CD14-positive monocyte (primary cell): ENCODE data around the gene DBN1. TPM values are rescaled to one million over a fixed set of nuclear protein-coding genes. Genes with fewer than 3 reads are reported as not detected.
A peak's percentile ranks its signal among the peaks of the same experiment; 100 is the strongest.

Experiments
- DNase-seq, 3 donors: peaks; one replicate each; pipeline ENCODE4 v3.0.0-alpha.2; 2011 to 2022
- H2AFZ ChIP-seq: 2 replicates; pipeline ENCODE4 v1.6.0; 2012; ENCODE audit warnings: mild to moderate bottlenecking, low read depth, low read length, inconsistent platforms; ENCODE audit not compliant: insufficient read depth, poor library complexity, severe bottlenecking
- H3K27ac ChIP-seq, 2 donors: 1 replicate in 1 of 2; 2 replicates in 1 of 2; pipeline ENCODE4 v1.5.1; 2012 to 2013; ENCODE audit warnings: low read length in 2 of 2, control low read depth in 1 of 2, inconsistent platforms in 1 of 2, low read depth in 1 of 2, mild to moderate bottlenecking in 1 of 2
- H3K27me3 ChIP-seq, 2 donors: one replicate each; pipeline versions ENCODE4 v1.6.0 to v1.6.1; 2011 to 2013; ENCODE audit warnings: low read length in 2 of 2; ENCODE audit not compliant: control insufficient read depth in 2 of 2, insufficient read depth in 2 of 2
- H3K36me3 ChIP-seq, 2 donors: replicated peaks in 1 of 2; 1 replicate in 1 of 2; 2 replicates in 1 of 2; pipeline versions ENCODE4 v1.5.1 to v1.6.1; 2012 to 2013; ENCODE audit warnings: low read length in 2 of 2, control low read depth in 1 of 2, inconsistent platforms in 1 of 2, mild to moderate bottlenecking in 1 of 2; ENCODE audit not compliant: insufficient read depth in 2 of 2, control insufficient read depth in 1 of 2
- H3K4me1 ChIP-seq, 2 donors: 1 replicate in 1 of 2; 2 replicates in 1 of 2; pipeline versions ENCODE4 v1.5.1 to v1.6.1; 2012 to 2013; ENCODE audit warnings: low read length in 2 of 2, control low read depth in 1 of 2, inconsistent platforms in 1 of 2, mild to moderate bottlenecking in 1 of 2, moderate library complexity in 1 of 2; ENCODE audit not compliant: insufficient read depth in 2 of 2, control insufficient read depth in 1 of 2
- H3K4me2 ChIP-seq: replicated peaks from 2 replicates; pipeline ENCODE3; 2012; ENCODE audit warnings: low read length, moderate library complexity, mild to moderate bottlenecking; ENCODE audit not compliant: poor library complexity, severe bottlenecking; ENCODE audit errors: extremely low read depth
- H3K4me3 ChIP-seq, 3 experiments: fragments of 200-600 bp in 1 of 3; sonication (generic) in 1 of 3; replicated peaks in 1 of 3; 1 replicate in 2 of 3; 2 replicates in 1 of 3; pipeline ENCODE4 v1.5.1; 2011 to 2013; ENCODE audit warnings: low read length in 3 of 3, mild to moderate bottlenecking in 3 of 3, control low read depth in 2 of 3, low read depth in 2 of 3, inconsistent platforms in 1 of 3, moderate library complexity in 1 of 3
- H3K79me2 ChIP-seq: 2 replicates; pipeline ENCODE4 v1.6.0; 2012; ENCODE audit warnings: mild to moderate bottlenecking, control low read depth, inconsistent platforms, low read length, moderate library complexity; ENCODE audit not compliant: insufficient read depth
- H3K9ac ChIP-seq: 2 replicates; pipeline ENCODE4 v1.6.0; 2017; ENCODE audit warnings: low read length, mild to moderate bottlenecking; ENCODE audit not compliant: insufficient read depth, poor library complexity, severe bottlenecking
- H3K9me3 ChIP-seq, 2 donors: replicated peaks in 1 of 2; 1 replicate in 1 of 2; 2 replicates in 1 of 2; pipeline versions ENCODE4 v1.5.1 to v1.6.1; 2012 to 2013; ENCODE audit warnings: low read length in 2 of 2, control low read depth in 1 of 2; ENCODE audit not compliant: control insufficient read depth in 1 of 2, insufficient read depth in 1 of 2
- H4K20me1 ChIP-seq: 2 replicates; pipeline ENCODE4 v1.6.0; 2012; ENCODE audit warnings: mild to moderate bottlenecking, low read length, control low read depth, moderate library complexity; ENCODE audit not compliant: insufficient read depth
- H3K27ac Mint-ChIP-seq, 7 donors: one replicate each; pipeline ENCODE4 v1.8.0; 2020; ENCODE audit warnings: mild to moderate bottlenecking in 7 of 7, mixed read lengths in 7 of 7, moderate library complexity in 6 of 7, inconsistent platforms in 2 of 7
- H3K27me3 Mint-ChIP-seq, 3 donors: one replicate each; pipeline ENCODE4 v1.8.0; 2021 to 2022; ENCODE audit warnings: low read depth in 3 of 3, mild to moderate bottlenecking in 3 of 3, mixed read lengths in 3 of 3, moderate library complexity in 3 of 3, inconsistent platforms in 1 of 3
- H3K36me3 Mint-ChIP-seq, 2 donors: one replicate each; pipeline ENCODE4 v1.8.0; 2020; ENCODE audit warnings: mixed read lengths in 2 of 2, inconsistent platforms in 1 of 2, mild to moderate bottlenecking in 1 of 2
- H3K4me1 Mint-ChIP-seq: one replicate; pipeline ENCODE4 v1.8.0; 2020; ENCODE audit warnings: mild to moderate bottlenecking, mixed read lengths
- H3K4me3 Mint-ChIP-seq, 2 donors: one replicate each; pipeline ENCODE4 v1.8.0; 2020; ENCODE audit warnings: mild to moderate bottlenecking in 2 of 2, mixed read lengths in 2 of 2, moderate library complexity in 1 of 2
- H3K9me3 Mint-ChIP-seq, 7 donors: one replicate each; pipeline ENCODE4 v1.8.0; 2020 to 2022; ENCODE audit warnings: mixed read lengths in 7 of 7, mild to moderate bottlenecking in 6 of 7, moderate library complexity in 6 of 7, inconsistent platforms in 2 of 7
- WGBS: methylation state at CpG from one replicate; pipeline ENCODE4 v1.1.5; 2013; ENCODE audit warnings: missing lambda C conversion rate; ENCODE audit not compliant: insufficient coverage; 5-methylcytosine and 5-hydroxymethylcytosine counted together
- intact Hi-C, 2 donors: fragments of 100-400 bp; cut with micrococcal nuclease; formaldehyde crosslinking; loops; one replicate each; pipeline versions ENCODE4 v1.15.0 to v1.15.1; 2023
- polyA plus RNA-seq, 3 donors: library from polyadenylated mRNA; depleted of rRNA in 1 of 3; unstranded in 2 of 3; stranded (reverse) in 1 of 3; fragments of 300-500 nt in 2 of 3; fragments of >200 nt in 1 of 3; fragmentation: Illumina TruSeq in 2 of 3; gene quantifications; 1 replicate in 2 of 3; 2 replicates in 1 of 3; pipeline ENCODE4 v1.2.3, GENCODE V29; 2012 to 2021
- TF ChIP-seq, protein P1 (sequence below): fragments of 200-600 bp; IDR thresholded peaks from one replicate; pipeline ENCODE4 v1.8.0; 2022; ENCODE audit warnings: antibody characterized with exemption, mild to moderate bottlenecking

DBN1 gene
- polyA plus RNA-seq, 3 donors, result 0.71 to 1.6 (median 0.73) TPM

- peaks cover 0 to 11% of the 10 kb centered on the region in 2 donors for H3K9me3 ChIP-seq
- no peak for DNase-seq
- H3K4me3 ChIP-seq, result no peak overlapping the region
- peak overlapping the region in 3 of 7 donors; percentile 40 to 76 (median 55) for H3K27ac Mint-ChIP-seq
- TF ChIP-seq, protein P1, sequence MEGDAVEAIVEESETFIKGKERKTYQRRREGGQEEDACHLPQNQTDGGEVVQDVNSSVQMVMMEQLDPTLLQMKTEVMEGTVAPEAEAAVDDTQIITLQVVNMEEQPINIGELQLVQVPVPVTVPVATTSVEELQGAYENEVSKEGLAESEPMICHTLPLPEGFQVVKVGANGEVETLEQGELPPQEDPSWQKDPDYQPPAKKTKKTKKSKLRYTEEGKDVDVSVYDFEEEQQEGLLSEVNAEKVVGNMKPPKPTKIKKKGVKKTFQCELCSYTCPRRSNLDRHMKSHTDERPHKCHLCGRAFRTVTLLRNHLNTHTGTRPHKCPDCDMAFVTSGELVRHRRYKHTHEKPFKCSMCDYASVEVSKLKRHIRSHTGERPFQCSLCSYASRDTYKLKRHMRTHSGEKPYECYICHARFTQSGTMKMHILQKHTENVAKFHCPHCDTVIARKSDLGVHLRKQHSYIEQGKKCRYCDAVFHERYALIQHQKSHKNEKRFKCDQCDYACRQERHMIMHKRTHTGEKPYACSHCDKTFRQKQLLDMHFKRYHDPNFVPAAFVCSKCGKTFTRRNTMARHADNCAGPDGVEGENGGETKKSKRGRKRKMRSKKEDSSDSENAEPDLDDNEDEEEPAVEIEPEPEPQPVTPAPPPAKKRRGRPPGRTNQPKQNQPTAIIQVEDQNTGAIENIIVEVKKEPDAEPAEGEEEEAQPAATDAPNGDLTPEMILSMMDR, result no peak
- no peak overlapping the region for H3K9ac ChIP-seq
- H3K27me3 Mint-ChIP-seq, result peaks cover 58 to 73% (median 66%) of the 10 kb centered on the region in 3 donors
- peaks cover 62% of the 10 kb centered on the region for H3K4me1 Mint-ChIP-seq
- 85% methylated on average over 7 of the region's 7 CpGs for WGBS
- H3K27me3 ChIP-seq, result peaks cover 18 to 55% of the 10 kb centered on the region in 2 donors
- intact Hi-C loops, result no loop called here
- H2AFZ ChIP-seq, result no peak overlapping the region
- no peaks in the 10 kb centered on the region for H3K36me3 ChIP-seq
- no peak overlapping the region for H3K4me2 ChIP-seq
- H3K27ac ChIP-seq, result no peak overlapping the region
- peaks cover 13 to 14% of the 10 kb centered on the region in 2 donors for H3K36me3 Mint-ChIP-seq
- H3K79me2 ChIP-seq, result no peaks in the 10 kb centered on the region
- H3K4me1 ChIP-seq, result peaks cover 38 to 61% of the 10 kb centered on the region in 2 donors
- peaks cover 0 to 17% (median 4%) of the 10 kb centered on the region in 7 donors for H3K9me3 Mint-ChIP-seq
- H4K20me1 ChIP-seq, result peaks cover 24% of the 10 kb centered on the region
- peak overlapping the region; percentile 9 to 86 for H3K4me3 Mint-ChIP-seq
Observed at GRCh38 chr5:177474002-177474476, 605 bp upstream of the DBN1 start.

DNA sequence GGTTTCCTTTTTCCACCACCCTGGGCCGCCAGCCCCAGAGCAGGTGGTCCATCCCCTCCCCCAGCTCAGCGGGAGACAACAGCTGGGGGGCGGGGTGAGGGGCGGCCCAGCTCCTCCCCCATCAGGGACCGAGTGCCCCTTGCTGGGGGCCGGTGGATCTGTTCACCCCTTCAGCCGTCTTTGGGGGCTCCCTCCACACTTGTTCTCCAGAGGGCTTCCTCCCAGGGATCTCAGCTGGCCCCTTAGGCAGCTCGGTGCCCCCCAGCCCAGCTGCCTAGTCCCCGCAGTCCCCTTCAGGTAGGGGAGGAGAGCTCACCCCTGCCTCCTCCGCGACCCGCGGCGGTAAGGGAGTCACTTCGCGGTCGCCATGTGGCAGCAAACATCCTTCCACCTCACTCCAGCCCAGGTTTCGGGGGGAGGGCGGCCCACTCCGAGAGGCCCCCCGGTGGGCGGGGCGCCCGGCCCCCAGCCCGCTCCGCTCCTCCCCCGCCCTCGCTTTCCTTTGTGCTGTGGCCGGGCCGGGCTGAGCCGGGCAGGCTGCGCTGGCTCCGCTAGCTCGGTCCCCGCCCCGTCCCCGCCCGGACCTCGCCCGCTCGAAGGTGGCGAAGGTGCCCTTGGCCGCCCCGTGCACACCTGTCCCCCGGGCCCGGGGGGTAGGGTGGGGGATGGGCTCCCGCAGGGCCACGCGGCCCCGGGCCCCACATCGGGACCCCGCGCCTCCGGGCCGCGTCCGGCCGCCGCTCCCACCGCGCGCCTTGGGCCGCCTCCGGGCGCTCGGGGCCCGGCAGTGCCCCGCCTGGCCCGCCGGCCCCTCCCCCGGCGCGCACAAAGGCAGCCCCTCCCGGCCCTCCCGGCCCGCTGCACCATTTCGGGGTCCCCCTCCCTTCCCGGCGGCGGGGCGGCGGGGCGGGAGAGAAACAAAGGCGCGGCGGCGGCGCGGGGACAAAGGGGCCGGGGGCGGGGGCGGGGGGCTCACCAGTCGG lies 683 bp downstream of the DBN1 start:
- H3K4me3 ChIP-seq, result no peak overlapping the region
- Mint-ChIP-seq H3K4me1 (peaks cover 49% of the 10 kb centered on the region), H3K27ac (no peak overlapping the region), H3K27me3 (peaks cover 66 to 77% (median 73%) of the 10 kb centered on the region in 3 donors), H3K9me3 (peaks cover 0 to 14% (median 4%) of the 10 kb centered on the region in 7 donors), H3K4me3 (peak overlapping the region; percentile 64 to 76), H3K36me3 (peaks cover 8 to 12% of the 10 kb centered on the region in 2 donors)
- peaks cover 18 to 55% of the 10 kb centered on the region in 2 donors for H3K27me3 ChIP-seq
- intact Hi-C loops, result no loop called here
- no peak for DNase-seq
- no peak overlapping the region for H3K9ac ChIP-seq
- H3K36me3 ChIP-seq, result no peaks in the 10 kb centered on the region
- H3K4me1 ChIP-seq, result peaks cover 25 to 48% of the 10 kb centered on the region in 2 donors
- peaks cover 0 to 11% of the 10 kb centered on the region in 2 donors for H3K9me3 ChIP-seq
- H2AFZ ChIP-seq, result peak overlapping the region; percentile 13
- TF ChIP-seq, protein P1, result no peak
- WGBS, result under 1% methylated on average over 74 of the region's 93 CpGs
- H3K4me2 ChIP-seq, result peak overlapping the region; percentile 51
- H4K20me1 ChIP-seq, result peaks cover 24% of the 10 kb centered on the region
- H3K79me2 ChIP-seq, result no peaks in the 10 kb centered on the region
- H3K27ac ChIP-seq, result no peak overlapping the region
